Measurements from ENCODE around the gene ATAT1. TPM values are rescaled to one million over a fixed set of nuclear protein-coding genes. Genes with fewer than 3 reads are reported as not detected.
A peak's percentile ranks its signal among the peaks of the same experiment; 100 is the strongest.

ATAT1 gene
- total RNA-seq, 8 experiments from 2014 or later: 3.7 to 71.7 (median 41.1) TPM

- in situ Hi-C loops (cut with MboI; ENCODE audit: low pct_unique_long_range_greater_than_20kb in 2 of 9, low sequenced_read_pairs in 9 of 9, unreplicated experiment in 9 of 9): no loop called here
- no peak overlapping the region for H3K27ac ChIP-seq
- WGBS, 10 experiments: 20 to 100% (median 92%) methylated on average over 1 to 5 of the region's 6 CpGs; no CpG with 5 or more reads in 4 of the 10 experiments
- no peaks in the 10 kb centered on the region for H3K4me1 ChIP-seq (replicated peaks in 1 of 2)
- ATAC-seq (replicated peaks in 6 of 8): peak in 4 of 8 experiments; percentile 2 to 12 (median 10)
- H3K4me3 ChIP-seq: no peak overlapping the region
These were observed 25.2 kb upstream of the ATAT1 start for GRCh38 chr6:30601436-30601814.

GRCh38 chr6:30601815-30602641 lies 24.6 kb upstream of the ATAT1 start:
- WGBS, 10 experiments: 80 to 95% (median 94%) methylated on average over 1 to 15 of the region's 39 CpGs; no CpG with 5 or more reads in 6 of the 10 experiments
- Histone ChIP-seq H3K4me1 (replicated peaks in 1 of 2) (no peaks in the 10 kb centered on the region), H3K4me3 (no peak overlapping the region), H3K27ac (no peak overlapping the region)
- peak in 5 of 8 experiments; percentile 19 to 45 (median 34) for ATAC-seq (replicated peaks in 6 of 8)
- in situ Hi-C loops (cut with MboI; ENCODE audit: low pct_unique_long_range_greater_than_20kb in 2 of 9, low sequenced_read_pairs in 9 of 9, unreplicated experiment in 9 of 9): no loop called here

GRCh38 chr6:30603961-30604360 lies 22.7 kb upstream of the ATAT1 start:
- H3K4me3 ChIP-seq: no peak overlapping the region
- WGBS, 10 experiments: 80 to 100% (median 100%) methylated on average over 1 to 11 of the region's 13 CpGs; no CpG with 5 or more reads in 1 of the 10 experiments
- in situ Hi-C loops (cut with MboI; ENCODE audit: low pct_unique_long_range_greater_than_20kb in 2 of 9, low sequenced_read_pairs in 9 of 9, unreplicated experiment in 9 of 9): no loop called here
- no peak overlapping the region for H3K27ac ChIP-seq
- H3K4me1 ChIP-seq (replicated peaks in 1 of 2): no peaks in the 10 kb centered on the region
- ATAC-seq (replicated peaks in 6 of 8): no peak

- peaks cover 10 to 17% of the 10 kb centered on the region in 2 donors for H3K4me1 ChIP-seq (replicated peaks in 1 of 2)
- H3K4me3 ChIP-seq: no peak overlapping the region
- ATAC-seq (replicated peaks in 6 of 8): no peak
- H3K27ac ChIP-seq: no peak overlapping the region
- in situ Hi-C loops (cut with MboI; ENCODE audit: low pct_unique_long_range_greater_than_20kb in 2 of 9, low sequenced_read_pairs in 9 of 9, unreplicated experiment in 9 of 9): no loop called here
- WGBS, 10 experiments: 58 to 100% (median 90%) methylated on average over 1 to 4 of the region's 4 CpGs
These were observed 16.6 kb upstream of the ATAT1 start for GRCh38 chr6:30610065-30610464.

- in situ Hi-C loops (cut with MboI; ENCODE audit: low pct_unique_long_range_greater_than_20kb in 2 of 9, low sequenced_read_pairs in 9 of 9, unreplicated experiment in 9 of 9): no loop called here
- Histone ChIP-seq H3K4me1 (replicated peaks in 1 of 2) (peaks cover 10 to 17% of the 10 kb centered on the region in 2 donors), H3K4me3 (no peak overlapping the region), H3K27ac (no peak overlapping the region)
- WGBS, 10 experiments: 50 to 98% (median 73%) methylated on average over 2 to 8 of the region's 9 CpGs; no CpG with 5 or more reads in 1 of the 10 experiments
- no peak for ATAC-seq (replicated peaks in 6 of 8)
These were observed 15.4 kb upstream of the ATAT1 start for GRCh38 chr6:30611150-30611855.

- WGBS, 10 experiments: 45 to 100% (median 93%) methylated on average over 1 to 2 of the region's 2 CpGs
- in situ Hi-C loops (cut with MboI; ENCODE audit: low pct_unique_long_range_greater_than_20kb in 2 of 9, low sequenced_read_pairs in 9 of 9, unreplicated experiment in 9 of 9): no loop called here
- no peak overlapping the region for H3K4me3 ChIP-seq
- no peak for ATAC-seq (replicated peaks in 6 of 8)
- no peak overlapping the region for H3K27ac ChIP-seq
- H3K4me1 ChIP-seq (replicated peaks in 1 of 2): peaks cover 10 to 17% of the 10 kb centered on the region in 2 donors
These were observed 14.8 kb upstream of the ATAT1 start for GRCh38 chr6:30611856-30612194.

- no peak for ATAC-seq (replicated peaks in 6 of 8)
- no peak overlapping the region for H3K4me3 ChIP-seq
- peaks cover 10 to 17% of the 10 kb centered on the region in 2 donors for H3K4me1 ChIP-seq (replicated peaks in 1 of 2)
- WGBS, 10 experiments: 40 to 100% (median 90%) methylated on average over 1 of the region's 1 CpG; no CpG with 5 or more reads in 2 of the 10 experiments
- in situ Hi-C loops (cut with MboI; ENCODE audit: low pct_unique_long_range_greater_than_20kb in 2 of 9, low sequenced_read_pairs in 9 of 9, unreplicated experiment in 9 of 9): no loop called here
- no peak overlapping the region for H3K27ac ChIP-seq
These were observed 14.5 kb upstream of the ATAT1 start for GRCh38 chr6:30612213-30612612.

- Histone ChIP-seq H3K4me3 (no peak overlapping the region), H3K4me1 (replicated peaks in 1 of 2) (peaks cover 10 to 17% of the 10 kb centered on the region in 2 donors), H3K27ac (no peak overlapping the region)
- no peak for ATAC-seq (replicated peaks in 6 of 8)
- in situ Hi-C loops (cut with MboI; ENCODE audit: low pct_unique_long_range_greater_than_20kb in 2 of 9, low sequenced_read_pairs in 9 of 9, unreplicated experiment in 9 of 9): no loop called here
- 0 to 100% (median 82%) methylated on average over 1 to 6 of the region's 6 CpGs for WGBS, 10 experiments
These were observed 13.9 kb upstream of the ATAT1 start for GRCh38 chr6:30612687-30613248.

GRCh38 chr6:30613251-30614043 lies 13.2 kb upstream of the ATAT1 start:
- no peak overlapping the region for H3K27ac ChIP-seq
- no peak for ATAC-seq (replicated peaks in 6 of 8)
- H3K4me3 ChIP-seq: peak overlapping the region in 2 of 5 donors; percentile 86 to 99
- peaks cover 10 to 19% of the 10 kb centered on the region in 2 donors for H3K4me1 ChIP-seq (replicated peaks in 1 of 2)
- in situ Hi-C loops (cut with MboI; ENCODE audit: low pct_unique_long_range_greater_than_20kb in 2 of 9, low sequenced_read_pairs in 9 of 9, unreplicated experiment in 9 of 9): no loop called here

- peak overlapping the region; percentile 67 to 96 for H3K27ac ChIP-seq
- WGBS, 10 experiments: 9 to 100% (median 63%) methylated on average over 1 to 8 of the region's 8 CpGs
- ATAC-seq (replicated peaks in 6 of 8): no peak
- H3K4me1 ChIP-seq (replicated peaks in 1 of 2): peaks cover 10 to 23% of the 10 kb centered on the region in 2 donors
- in situ Hi-C loops (cut with MboI; ENCODE audit: low pct_unique_long_range_greater_than_20kb in 2 of 9, low sequenced_read_pairs in 9 of 9, unreplicated experiment in 9 of 9): no loop called here
- peak overlapping the region; percentile 73 to 99 (median 86) for H3K4me3 ChIP-seq
These were observed 12.4 kb upstream of the ATAT1 start for GRCh38 chr6:30614044-30614842.

- peaks cover 10 to 23% of the 10 kb centered on the region in 2 donors for H3K4me1 ChIP-seq (replicated peaks in 1 of 2)
- peak; percentile 27 to 63 (median 58) for ATAC-seq (replicated peaks in 6 of 8)
- peak overlapping the region; percentile 73 to 99 (median 86) for H3K4me3 ChIP-seq
- peak overlapping the region; percentile 96 to 99 for H3K27ac ChIP-seq
- 0 to 4% (median 0%) methylated on average over 1 to 6 of the region's 6 CpGs; no CpG with 5 or more reads in 1 of the 10 experiments for WGBS, 10 experiments
- in situ Hi-C loops (cut with MboI; ENCODE audit: low pct_unique_long_range_greater_than_20kb in 2 of 9, low sequenced_read_pairs in 9 of 9, unreplicated experiment in 9 of 9): no loop called here
These were observed 11.8 kb upstream of the ATAT1 start for GRCh38 chr6:30614843-30615218.

Data from motor neuron (in vitro differentiated cells).